ENCODE measurements around the gene SPRR2G.
"Not testable (repeated sequence)": the region's sequence is repeated elsewhere in the genome, so short reads cannot be mapped to it uniquely, and the experiment has no call there.

Gene SPRR2G

DNA sequence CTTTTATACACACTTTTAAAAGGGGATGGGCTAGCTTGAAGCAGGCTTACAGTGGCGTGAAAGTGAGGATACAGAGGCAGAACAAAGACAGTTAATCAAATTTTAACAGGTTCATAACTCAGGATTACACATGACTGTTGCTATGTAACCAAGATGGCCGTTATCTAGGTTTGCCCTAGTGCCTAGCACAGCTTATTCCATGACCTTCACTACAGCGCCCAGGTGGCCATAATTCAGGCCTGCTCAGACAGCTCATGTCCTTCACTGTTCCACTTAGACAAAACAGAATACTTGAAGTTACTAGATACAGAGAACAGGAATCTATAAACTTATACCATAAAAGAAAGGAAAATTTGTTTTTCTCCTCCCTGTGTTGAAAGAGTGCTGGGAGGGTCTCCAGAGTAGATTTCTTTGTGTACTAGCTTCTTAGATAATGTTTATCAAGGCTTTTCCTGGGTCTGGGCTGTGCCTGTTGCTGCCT, 31.2 kb downstream of the SPRR2G start:
- Histone ChIP-seq H3K4me3 (ENCODE audit: extremely low read depth, insufficient read depth, low read length, poor library complexity, severe bottlenecking) (no peak overlapping the region), H3K36me3 (ENCODE audit: control insufficient read depth, insufficient read depth, low read length) (no peaks in the 10 kb centered on the region), H3K4me1 (ENCODE audit: control insufficient read depth, insufficient read depth, low read length, poor library complexity, severe bottlenecking) (no peaks in the 10 kb centered on the region), H3K9me3 (ENCODE audit: control insufficient read depth, low read length) (peaks cover 6% of the 10 kb centered on the region), H3K27ac (ENCODE audit: low read depth, low read length, severe bottlenecking) (no peak overlapping the region)
- 100% methylated on average over 1 of the region's 3 CpGs for WGBS, 2 experiments (ENCODE audit: insufficient coverage in 2 of 2)

DNA sequence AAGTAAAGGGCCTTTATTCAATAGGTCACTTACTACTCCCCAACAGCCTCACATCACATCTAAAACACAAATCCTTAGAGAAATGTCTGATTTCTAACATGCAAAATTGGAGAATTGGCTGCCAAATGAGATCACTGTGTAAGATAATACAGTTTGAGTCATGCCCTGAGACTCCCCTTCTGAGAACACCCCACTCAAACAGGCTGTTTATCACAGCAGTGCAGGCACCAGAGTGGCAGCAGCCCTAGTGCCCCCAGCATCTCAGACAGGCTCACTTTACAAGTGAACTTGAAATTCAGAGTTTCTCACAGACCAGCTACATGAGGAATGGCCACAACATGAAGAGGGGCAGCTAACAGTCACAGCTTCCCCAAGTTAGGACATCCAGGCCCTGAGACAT, 35.4 kb downstream of the SPRR2G start:
- H3K4me3 ChIP-seq (ENCODE audit: extremely low read depth, insufficient read depth, low read length, poor library complexity, severe bottlenecking); H3K36me3 ChIP-seq (ENCODE audit: control insufficient read depth, insufficient read depth, low read length); H3K27ac ChIP-seq (ENCODE audit: low read depth, low read length, severe bottlenecking); H3K9me3 ChIP-seq (ENCODE audit: control insufficient read depth, low read length); H3K4me1 ChIP-seq (ENCODE audit: control insufficient read depth, insufficient read depth, low read length, poor library complexity, severe bottlenecking): not testable (repeated sequence)

DNA sequence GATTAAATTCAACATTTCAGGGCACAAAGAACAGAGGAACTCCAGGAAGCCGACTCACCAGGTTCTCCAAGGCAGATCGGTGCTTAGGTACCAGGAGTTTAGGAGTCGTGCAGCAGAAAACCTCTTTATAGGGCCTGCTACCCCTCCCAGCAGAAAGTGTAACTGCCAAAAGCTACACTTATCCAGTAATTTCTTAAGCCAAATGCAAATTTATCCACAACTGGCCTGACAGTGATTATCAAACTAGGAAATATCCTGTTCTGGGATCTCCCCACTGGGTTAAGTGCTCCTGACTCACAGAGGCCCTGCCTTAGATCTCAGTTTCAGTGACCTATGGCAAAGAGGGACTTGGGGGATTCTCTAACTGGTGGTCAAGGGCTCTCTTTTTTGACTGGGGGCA, 37.3 kb downstream of the SPRR2G start, which contains the start of gene SPRR2F:
Gene SPRR2F (minus strand): TSS at position 101 of the 400 bp plus-strand sequence. CDS start 783 bp downstream, outside the sequence.
- Histone ChIP-seq H3K9me3 (ENCODE audit: control insufficient read depth, low read length) (no peaks in the 10 kb centered on the region), H3K4me3 (ENCODE audit: extremely low read depth, insufficient read depth, low read length, poor library complexity, severe bottlenecking) (no peak within 1 kb of the TSS), H3K4me1 (ENCODE audit: control insufficient read depth, insufficient read depth, low read length, poor library complexity, severe bottlenecking) (no peaks in the 10 kb centered on the region), H3K27ac (ENCODE audit: low read depth, low read length, severe bottlenecking) (no peak within 1 kb of the TSS), H3K36me3 (ENCODE audit: control insufficient read depth, insufficient read depth, low read length) (no peaks in the 10 kb centered on the region)
- 80 to 84% methylated on average over 3 of the region's 3 CpGs for WGBS, 2 experiments (ENCODE audit: insufficient coverage in 2 of 2)

- H3K9me3 ChIP-seq (ENCODE audit: control insufficient read depth, low read length); H3K4me1 ChIP-seq (ENCODE audit: control insufficient read depth, insufficient read depth, low read length, poor library complexity, severe bottlenecking); H3K36me3 ChIP-seq (ENCODE audit: control insufficient read depth, insufficient read depth, low read length); H3K27ac ChIP-seq (ENCODE audit: low read depth, low read length, severe bottlenecking); H3K4me3 ChIP-seq (ENCODE audit: extremely low read depth, insufficient read depth, low read length, poor library complexity, severe bottlenecking): not testable (repeated sequence)
- WGBS, 2 experiments (ENCODE audit: insufficient coverage in 2 of 2), result 92 to 96% methylated on average over 1 to 4 of the region's 5 CpGs
These were observed 38.2 kb downstream of the SPRR2G start for GRCh38 chr1:153112454-153112853.

DNA sequence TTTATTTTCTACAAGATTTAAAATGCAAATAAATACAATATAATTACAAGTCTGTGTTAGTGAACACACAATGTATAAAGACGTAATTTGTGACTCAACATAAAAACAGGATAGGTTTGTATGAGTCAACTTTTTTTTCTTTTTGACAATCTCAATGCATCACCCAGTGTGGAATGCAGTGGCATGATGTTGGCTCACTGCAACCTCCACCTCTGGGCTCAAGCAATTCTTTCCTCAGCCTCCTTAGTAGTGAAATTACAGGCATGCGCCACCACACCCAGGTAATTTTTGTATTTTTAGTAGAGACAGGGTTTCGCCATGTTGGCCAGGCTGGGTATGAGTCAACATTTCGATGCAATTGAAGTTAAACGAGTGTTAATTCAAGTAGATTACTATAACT, 50.4 kb downstream of the SPRR2G start:
- 80% methylated on average over 1 of the region's 5 CpGs; no CpG with 5 or more reads in 1 of the 2 experiments for WGBS, 2 experiments (ENCODE audit: insufficient coverage in 2 of 2)
- Histone ChIP-seq H3K9me3 (ENCODE audit: control insufficient read depth, low read length) (no peaks in the 10 kb centered on the region), H3K27ac (ENCODE audit: low read depth, low read length, severe bottlenecking) (no peak overlapping the region), H3K4me1 (ENCODE audit: control insufficient read depth, insufficient read depth, low read length, poor library complexity, severe bottlenecking) (no peaks in the 10 kb centered on the region), H3K4me3 (ENCODE audit: extremely low read depth, insufficient read depth, low read length, poor library complexity, severe bottlenecking) (no peak overlapping the region), H3K36me3 (ENCODE audit: control insufficient read depth, insufficient read depth, low read length) (no peaks in the 10 kb centered on the region)
